GM21619 (cell line): ENCODE measurements around the gene STKLD1.
"Not testable (repeated sequence)": the region's sequence is repeated elsewhere in the genome, so short reads cannot be mapped to it uniquely, and the experiment has no call there.

Experiments
- ATAC-seq: cut with Tn5 transposase; IDR thresholded peaks from one replicate; pipeline ENCODE4 v1.9.1; 2021; ENCODE audit not compliant: unreplicated experiment

Gene STKLD1

GRCh38 chr9:133382507-133383141 is 6.5 kb downstream of the STKLD1 start:
- no peak for ATAC-seq

GRCh38 chr9:133383438-133383837 is 7.3 kb downstream of the STKLD1 start:
- no peak for ATAC-seq

GRCh38 chr9:133384736-133385321 is 8.7 kb downstream of the STKLD1 start:
- ATAC-seq: no peak

GRCh38 chr9:133385452-133385851 is 9.3 kb downstream of the STKLD1 start:
- ATAC-seq: no peak

- ATAC-seq: no peak
Measured at GRCh38 chr9:133386338-133386737, 10.2 kb downstream of the STKLD1 start.

- no peak for ATAC-seq
Measured at GRCh38 chr9:133387680-133388079, 11.5 kb downstream of the STKLD1 start.

- no peak for ATAC-seq
Measured at GRCh38 chr9:133389025-133389557, 12.9 kb downstream of the STKLD1 start.

GRCh38 chr9:133389562-133389961 is 13.4 kb downstream of the STKLD1 start:
- ATAC-seq: no peak

- ATAC-seq: no peak
Measured at GRCh38 chr9:133390713-133391112, 14.5 kb downstream of the STKLD1 start.

GRCh38 chr9:133391449-133391848 is 15.3 kb downstream of the STKLD1 start:
- not testable (repeated sequence) for ATAC-seq

- ATAC-seq: not testable (repeated sequence)
Measured at GRCh38 chr9:133392308-133392707, 16.1 kb downstream of the STKLD1 start.

GRCh38 chr9:133393399-133393798 is 17.2 kb downstream of the STKLD1 start:
- no peak for ATAC-seq

GRCh38 chr9:133394687-133395271 is 18.6 kb downstream of the STKLD1 start:
- no peak for ATAC-seq

GRCh38 chr9:133396952-133397351 is 20.8 kb downstream of the STKLD1 start:
- ATAC-seq: no peak

GRCh38 chr9:133397370-133397769 is 21.2 kb downstream of the STKLD1 start:
- no peak for ATAC-seq

- no peak for ATAC-seq
Measured at GRCh38 chr9:133397895-133398294, 21.7 kb downstream of the STKLD1 start.

GRCh38 chr9:133400292-133400691 is 24.1 kb downstream of the STKLD1 start:
- ATAC-seq: no peak

GRCh38 chr9:133401588-133401987 is 25.4 kb downstream of the STKLD1 start:
- ATAC-seq: no peak

GRCh38 chr9:133402689-133403088 is 26.5 kb downstream of the STKLD1 start:
- no peak for ATAC-seq

- ATAC-seq: no peak
Measured at GRCh38 chr9:133403766-133404453, 27.7 kb downstream of the STKLD1 start.

- no peak for ATAC-seq
Measured at GRCh38 chr9:133404454-133405002, 28.4 kb downstream of the STKLD1 start.
